Fibroblast of pulmonary artery (primary cell): ENCODE measurements around the gene RHBDD2.
"Not testable (repeated sequence)": the region's sequence is repeated elsewhere in the genome, so short reads cannot be mapped to it uniquely, and the experiment has no call there.

Experiments used
- DNase-seq: peaks from one replicate; pipeline ENCODE4 v3.0.0-alpha.2; 2010; ENCODE audit warnings: low read depth
- H3K4me3 ChIP-seq: replicated peaks from 2 replicates; pipeline ENCODE4 v1.5.1; 2011; ENCODE audit warnings: low read depth, mild to moderate bottlenecking, control low read depth, low read length, moderate library complexity
- TF ChIP-seq, protein P1 (sequence below): IDR thresholded peaks from 2 replicates; pipeline ENCODE4 v1.5.1; 2011; ENCODE audit warnings: mild to moderate bottlenecking, control low read depth, low read length, inconsistent platforms; ENCODE audit errors: missing control alignments

Gene RHBDD2

DNA sequence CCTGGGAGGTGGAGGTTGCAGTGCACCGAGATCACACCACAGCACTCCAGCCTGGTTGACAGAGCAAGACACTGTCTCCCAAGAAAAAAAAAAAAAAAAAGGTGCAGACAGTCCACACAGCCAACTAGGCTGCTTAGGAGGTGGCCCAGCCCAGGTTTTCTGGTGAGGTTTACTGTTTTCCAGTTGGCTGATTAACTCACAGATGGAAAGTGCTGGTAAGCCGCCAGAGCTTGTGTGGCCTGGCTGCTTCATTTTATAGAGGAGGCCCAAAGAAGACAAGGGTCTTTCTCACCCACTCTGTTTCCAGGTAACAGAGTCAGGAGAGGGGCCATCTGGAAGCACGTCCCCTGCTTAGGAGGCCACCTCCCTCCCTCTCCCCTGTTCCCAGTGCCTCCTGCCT lies 6.2 kb downstream of the RHBDD2 start:
- TF ChIP-seq, protein P1, sequence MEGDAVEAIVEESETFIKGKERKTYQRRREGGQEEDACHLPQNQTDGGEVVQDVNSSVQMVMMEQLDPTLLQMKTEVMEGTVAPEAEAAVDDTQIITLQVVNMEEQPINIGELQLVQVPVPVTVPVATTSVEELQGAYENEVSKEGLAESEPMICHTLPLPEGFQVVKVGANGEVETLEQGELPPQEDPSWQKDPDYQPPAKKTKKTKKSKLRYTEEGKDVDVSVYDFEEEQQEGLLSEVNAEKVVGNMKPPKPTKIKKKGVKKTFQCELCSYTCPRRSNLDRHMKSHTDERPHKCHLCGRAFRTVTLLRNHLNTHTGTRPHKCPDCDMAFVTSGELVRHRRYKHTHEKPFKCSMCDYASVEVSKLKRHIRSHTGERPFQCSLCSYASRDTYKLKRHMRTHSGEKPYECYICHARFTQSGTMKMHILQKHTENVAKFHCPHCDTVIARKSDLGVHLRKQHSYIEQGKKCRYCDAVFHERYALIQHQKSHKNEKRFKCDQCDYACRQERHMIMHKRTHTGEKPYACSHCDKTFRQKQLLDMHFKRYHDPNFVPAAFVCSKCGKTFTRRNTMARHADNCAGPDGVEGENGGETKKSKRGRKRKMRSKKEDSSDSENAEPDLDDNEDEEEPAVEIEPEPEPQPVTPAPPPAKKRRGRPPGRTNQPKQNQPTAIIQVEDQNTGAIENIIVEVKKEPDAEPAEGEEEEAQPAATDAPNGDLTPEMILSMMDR, result no peak
- DNase-seq, result no peak
- no peak overlapping the region for H3K4me3 ChIP-seq

- no peak for DNase-seq
- H3K4me3 ChIP-seq, result no peak overlapping the region
These were observed 9.0 kb downstream of the RHBDD2 start for GRCh38 chr7:75887669-75888369.

DNA sequence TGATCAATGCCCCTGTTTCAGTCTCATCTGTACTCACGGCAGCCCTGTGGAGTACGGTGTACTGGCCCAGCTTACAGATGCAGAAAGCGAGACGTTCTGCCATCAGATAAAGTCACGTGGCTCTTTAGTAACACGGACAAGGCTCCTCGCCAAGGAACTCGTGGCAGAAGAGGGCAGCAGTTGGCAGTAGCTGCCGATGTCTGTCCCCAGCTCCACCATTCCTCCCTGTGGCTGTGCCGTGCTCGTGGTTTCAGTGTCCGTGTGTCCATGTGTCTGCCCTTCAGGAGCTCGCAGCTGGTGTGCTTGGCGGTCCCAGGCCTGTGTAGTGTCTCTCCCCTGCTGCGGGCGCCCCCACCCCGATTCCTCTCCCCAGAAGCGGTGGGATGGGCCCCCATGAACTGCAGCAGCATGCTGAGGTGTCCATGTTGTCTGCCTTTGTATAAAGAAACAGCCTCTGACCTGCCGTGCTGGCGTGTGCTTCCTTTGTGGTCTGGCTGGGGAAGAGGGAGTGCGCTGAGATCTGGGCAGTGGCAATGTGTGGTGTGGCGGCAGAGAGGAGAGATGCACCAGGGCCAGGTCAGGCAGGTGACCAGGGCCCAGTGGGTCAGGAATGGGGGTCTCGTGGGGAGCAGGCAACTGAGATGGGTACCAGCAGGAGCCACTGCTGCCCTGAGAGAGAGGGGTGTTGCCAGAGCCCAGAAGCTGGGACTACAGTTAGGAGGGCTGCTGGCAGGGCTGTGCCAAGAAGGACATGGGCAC lies 9.8 kb downstream of the RHBDD2 start:
- no peak for DNase-seq
- TF ChIP-seq, protein P1, result no peak
- H3K4me3 ChIP-seq, result no peak overlapping the region

More at GRCh38 chr7:75887669-75888369, 9.0 kb downstream of the RHBDD2 start:
- TF ChIP-seq, protein P1, result no peak

GRCh38 chr7:75889223-75889825 lies 10.5 kb downstream of the RHBDD2 start:
- DNase-seq, result no peak
- no peak overlapping the region for H3K4me3 ChIP-seq
- TF ChIP-seq, protein P1, result no peak

DNA sequence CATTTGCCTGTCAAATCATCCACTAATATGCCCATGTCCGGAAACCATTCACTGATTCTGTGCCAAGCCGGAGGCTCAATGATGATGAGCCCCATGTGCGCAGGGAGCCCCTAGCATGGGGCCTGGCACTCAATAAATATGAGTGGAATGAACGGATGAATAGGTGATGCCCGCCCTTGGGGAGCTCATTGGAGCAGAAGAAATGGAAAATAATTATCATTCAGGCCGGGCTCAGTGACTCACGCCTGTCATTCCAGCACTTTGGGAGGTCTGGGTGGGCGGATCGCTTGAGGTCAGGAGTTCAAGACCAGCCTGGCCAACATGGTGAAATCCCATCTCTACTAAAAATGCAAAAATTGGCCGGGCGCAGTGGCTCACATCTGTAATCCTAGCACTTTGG lies 11.0 kb downstream of the RHBDD2 start:
- H3K4me3 ChIP-seq, result no peak overlapping the region
- TF ChIP-seq, protein P1, result no peak
- no peak for DNase-seq

- DNase-seq, H3K4me3 ChIP-seq: not testable (repeated sequence)
These were observed 12.4 kb downstream of the RHBDD2 start for GRCh38 chr7:75891237-75891636.

- TF ChIP-seq, protein P1, result no peak
- H3K4me3 ChIP-seq, result no peak overlapping the region
- DNase-seq, result no peak
These were observed 13.1 kb downstream of the RHBDD2 start for GRCh38 chr7:75891815-75892411.
